ENCODE measurements around the gene KLHDC9. TPM values are rescaled to one million over a fixed set of nuclear protein-coding genes. Genes with fewer than 3 reads are reported as not detected.

The KLHDC9 gene
- total and polyA plus RNA-seq, 9 donors: 5.5 to 23.3 (median 7.3) TPM

GRCh38 chr1:161096530-161096929, 1.6 kb upstream of the KLHDC9 start:
- no peak overlapping the region for H3K4me3 ChIP-seq
- TF ChIP-seq POLR2A (IDR thresholded peaks at IDR 0.05) (no peak), EP300 (IDR thresholded peaks at IDR 0.05) (no peak), CTCF (IDR thresholded peaks at IDR 0.05) (no peak)
- H3K4me1 ChIP-seq (ENCODE audit: insufficient read depth): peaks cover 8% of the 10 kb centered on the region
- H3K27ac ChIP-seq: no peak overlapping the region
- 33 to 46% (median 46%) methylated on average over 1 of the region's 1 CpG for WGBS, 3 donors
- peak in 1 of 5 donors; percentile 63 for DNase-seq
- intact Hi-C loops (cut with DNase I): loop anchor here (2.0 to 10.0 kb wide), 6 partner anchors 52 to 419 kb away; partner anchors contain the start of gene USF1 (in 2 of the 4)
- H3K36me3 ChIP-seq: no peaks in the 10 kb centered on the region
- H3K9me3 ChIP-seq: no peaks in the 10 kb centered on the region
- H3K27me3 ChIP-seq: no peaks in the 10 kb centered on the region

- TF ChIP-seq POLR2A (IDR thresholded peaks at IDR 0.05) (no peak), EP300 (IDR thresholded peaks at IDR 0.05) (no peak), CTCF (IDR thresholded peaks at IDR 0.05) (no peak)
- intact Hi-C loops (cut with DNase I): loop anchor here (5.0 to 10.0 kb wide), 5 partner anchors 54 to 422 kb away; partner anchors contain the start of gene USF1 (in 2 of the 4)
- 75 to 80% (median 78%) methylated on average over 9 of the region's 9 CpGs for WGBS, 3 donors
Observed at GRCh38 chr1:161099090-161099802, 1.1 kb downstream of the KLHDC9 start.

GRCh38 chr1:161100556-161100955, 2.4 kb downstream of the KLHDC9 start:
- H3K4me3 ChIP-seq: no peak overlapping the region
- no peaks in the 10 kb centered on the region for H3K9me3 ChIP-seq
- 26 to 28% (median 27%) methylated on average over 2 of the region's 2 CpGs for WGBS, 3 donors
- H3K27ac ChIP-seq: no peak overlapping the region
- no peak for DNase-seq
- intact Hi-C loops (cut with DNase I): loop anchor here in 1 of 4 donors (10.0 kb wide), 1 partner anchor 426 kb away; no protein-coding TSS in a partner anchor
- H3K36me3 ChIP-seq: no peaks in the 10 kb centered on the region
- TF ChIP-seq CTCF (IDR thresholded peaks at IDR 0.05) (no peak), POLR2A (IDR thresholded peaks at IDR 0.05) (no peak), EP300 (IDR thresholded peaks at IDR 0.05) (no peak)
- peaks cover 8% of the 10 kb centered on the region for H3K4me1 ChIP-seq (ENCODE audit: insufficient read depth)
- H3K27me3 ChIP-seq: no peaks in the 10 kb centered on the region

More at GRCh38 chr1:161099090-161099802, 1.1 kb downstream of the KLHDC9 start:
- Histone ChIP-seq H3K4me3 (peak overlapping the region; percentile 48), H3K27me3 (no peaks in the 10 kb centered on the region), H3K9me3 (no peaks in the 10 kb centered on the region), H3K27ac (no peak overlapping the region), H3K4me1 (ENCODE audit: insufficient read depth) (peaks cover 8% of the 10 kb centered on the region), H3K36me3 (no peaks in the 10 kb centered on the region)
- DNase-seq: no peak

- H3K27ac ChIP-seq: no peak overlapping the region
- intact Hi-C loops (cut with DNase I): loop anchor here in 1 of 4 donors (10.0 kb wide), 1 partner anchor 432 kb away; no protein-coding TSS in a partner anchor
- TF ChIP-seq EP300 (IDR thresholded peaks at IDR 0.05) (no peak), POLR2A (IDR thresholded peaks at IDR 0.05) (no peak), CTCF (IDR thresholded peaks at IDR 0.05) (no peak)
- no peaks in the 10 kb centered on the region for H3K36me3 ChIP-seq
- H3K9me3 ChIP-seq: no peaks in the 10 kb centered on the region
- 94 to 95% (median 94%) methylated on average over 1 of the region's 1 CpG for WGBS, 3 donors
- H3K4me3 ChIP-seq: no peak overlapping the region
- no peaks in the 10 kb centered on the region for H3K4me1 ChIP-seq (ENCODE audit: insufficient read depth)
- no peaks in the 10 kb centered on the region for H3K27me3 ChIP-seq
- DNase-seq: no peak
Observed at GRCh38 chr1:161106431-161106830, 8.3 kb downstream of the KLHDC9 start.

Measured in ovary (tissue), 9 donors.